WTC11 (cell line): ENCODE data around the gene EIF4E1B. TPM values are rescaled to one million over a fixed set of nuclear protein-coding genes. Genes with fewer than 3 reads are reported as not detected.

Experiments
- ATAC-seq: fragments of 200-7000 bp; cut with Tn5 transposase; 2 replicates; pipeline ENCODE4 v1.10.0; 2021; ENCODE audit warnings: mild to moderate bottlenecking, moderate library complexity
- CTCF ChIA-PET: fragments of 300-600 bp; sonication (Branson Sonifier 250); formaldehyde crosslinking; loops from one replicate; lab custom pipeline; 2021; ENCODE audit warnings: antibody characterized with exemption; lab: Charles Lee
- POLR2A ChIA-PET: fragments of 350-600 bp; sonication (Branson Sonifier 250); formaldehyde crosslinking; loops from one replicate; lab custom pipeline; 2021; ENCODE audit warnings: antibody characterized with exemption; lab: Charles Lee
- DNase-seq: peaks from one replicate; pipeline ENCODE4 v3.0.0; 2021; ENCODE audit warnings: low spot score
- H3K27ac Mint-ChIP-seq: 2 replicates; pipeline ENCODE4 v1.8.0; 2021; ENCODE audit warnings: mixed read lengths
- H3K27me3 Mint-ChIP-seq: 2 replicates; pipeline ENCODE4 v1.8.0; 2021; ENCODE audit warnings: low read depth, mild to moderate bottlenecking, moderate library complexity, mixed read lengths
- H3K36me3 Mint-ChIP-seq: 2 replicates; pipeline ENCODE4 v1.8.0; 2021; ENCODE audit warnings: mixed read lengths
- H3K4me1 Mint-ChIP-seq: 2 replicates; pipeline ENCODE4 v1.8.0; 2022; ENCODE audit warnings: mixed read lengths
- H3K4me3 Mint-ChIP-seq: 2 replicates; pipeline ENCODE4 v1.8.0; 2021; ENCODE audit warnings: mild to moderate bottlenecking, moderate library complexity, mixed read lengths
- H3K9me3 Mint-ChIP-seq: 2 replicates; pipeline ENCODE4 v1.8.0; 2021; ENCODE audit warnings: mixed read lengths
- AR ChIP-seq: fragments of 250-450 bp; sonication (Bioruptor Pico); IDR thresholded peaks from 2 replicates; pipeline ENCODE4 v1.9.0; 2021; ENCODE audit warnings: mild to moderate bottlenecking
- ATF3 ChIP-seq: sonication (generic); formaldehyde crosslinking; conservative IDR thresholded peaks from 2 replicates; pipeline ENCODE4 v1.8.1; 2022; ENCODE audit warnings: mild to moderate bottlenecking, missing genetic modification reagents
- E2F4 ChIP-seq: sonication (generic); formaldehyde crosslinking; IDR thresholded peaks from 2 replicates; pipeline ENCODE4 v1.8.1; 2022; ENCODE audit warnings: low read depth, mild to moderate bottlenecking, moderate library complexity, missing genetic modification reagents, borderline replicate concordance
- ETV6 ChIP-seq: sonication (generic); formaldehyde crosslinking; IDR thresholded peaks from 2 replicates; pipeline ENCODE4 v1.8.1; 2022; ENCODE audit warnings: mild to moderate bottlenecking, missing genetic modification reagents
- GTF2I ChIP-seq: fragments of 250-450 bp; sonication (Bioruptor Pico); conservative IDR thresholded peaks from 2 replicates; pipeline ENCODE4 v1.4.0; 2021; ENCODE audit warnings: mild to moderate bottlenecking
- HMGA2 ChIP-seq: fragments of 250-450 bp; sonication (Bioruptor Pico); IDR thresholded peaks from 2 replicates; pipeline ENCODE4 v1.4.0; 2021; ENCODE audit warnings: mild to moderate bottlenecking, moderate library complexity
- MYBL2 ChIP-seq: sonication (generic); formaldehyde crosslinking; IDR thresholded peaks from 2 replicates; pipeline ENCODE4 v1.8.1; 2023; ENCODE audit warnings: mild to moderate bottlenecking, moderate library complexity, missing genetic modification reagents
- NFYB ChIP-seq: sonication (generic); formaldehyde crosslinking; conservative IDR thresholded peaks from 2 replicates; pipeline ENCODE4 v1.8.0; 2022; ENCODE audit warnings: low read depth, missing genetic modification reagents
- SMAD4 ChIP-seq: sonication (generic); formaldehyde crosslinking; IDR thresholded peaks from 2 replicates; pipeline ENCODE4 v1.8.0; 2022; ENCODE audit warnings: mild to moderate bottlenecking, missing genetic modification reagents
- SP1 ChIP-seq: sonication (generic); formaldehyde crosslinking; conservative IDR thresholded peaks from 2 replicates; pipeline ENCODE4 v1.8.1; 2022; ENCODE audit warnings: missing genetic modification reagents
- STAT6 ChIP-seq: sonication (generic); formaldehyde crosslinking; conservative IDR thresholded peaks from 2 replicates; pipeline ENCODE4 v1.8.1; 2023; ENCODE audit warnings: mild to moderate bottlenecking, low read depth, missing genetic modification reagents, moderate library complexity
- ZBTB21 ChIP-seq: sonication (generic); formaldehyde crosslinking; IDR thresholded peaks from 2 replicates; pipeline ENCODE4 v1.8.1; 2023; ENCODE audit warnings: mild to moderate bottlenecking, missing genetic modification reagents, borderline replicate concordance
- ZNF121 ChIP-seq: sonication (generic); formaldehyde crosslinking; IDR thresholded peaks from 2 replicates; pipeline ENCODE4 v1.8.0; 2023; ENCODE audit warnings: missing genetic modification reagents
- ZNF219 ChIP-seq: sonication (generic); formaldehyde crosslinking; IDR thresholded peaks from 2 replicates; pipeline ENCODE4 v1.8.0; 2023; ENCODE audit warnings: missing genetic modification reagents, mild to moderate bottlenecking, borderline replicate concordance
- ZNF232 ChIP-seq: sonication (generic); formaldehyde crosslinking; IDR thresholded peaks from 2 replicates; pipeline ENCODE4 v1.8.0; 2022; ENCODE audit warnings: mild to moderate bottlenecking, missing genetic modification reagents
- ZNF263 ChIP-seq: sonication (generic); formaldehyde crosslinking; IDR thresholded peaks from 2 replicates; pipeline ENCODE4 v1.8.1; 2022; ENCODE audit warnings: low read depth, mild to moderate bottlenecking, moderate library complexity, missing genetic modification reagents
- total RNA-seq: library from RNA; stranded (reverse); gene quantifications from 3 replicates; pipeline ENCODE4 v1.2.3, GENCODE V29; 2021

The EIF4E1B gene
- total RNA-seq, 1 experiment from 2014 or later, result 0.74 TPM

- POLR2A ChIA-PET, result no interaction called here
- no peak for DNase-seq
- peaks cover 7% of the 10 kb centered on the region for H3K9me3 Mint-ChIP-seq
- peaks cover 36% of the 10 kb centered on the region for H3K4me1 Mint-ChIP-seq
- H3K4me3 Mint-ChIP-seq, result no peak overlapping the region
- peaks cover 34% of the 10 kb centered on the region for H3K27me3 Mint-ChIP-seq
- TF ChIP-seq HMGA2 (CRISPR knock-in tag) (no peak), ZNF232 (CRISPR knock-in tag) (no peak), STAT6 (no peak), ZNF263 (no peak), E2F4 (CRISPR knock-in tag) (no peak), SP1 (no peak)
- ATAC-seq, result no peak
- no peaks in the 10 kb centered on the region for H3K36me3 Mint-ChIP-seq
- no peak overlapping the region for H3K27ac Mint-ChIP-seq
- CTCF ChIA-PET, result interaction anchor here (1.0 kb wide), 1 partner anchor 24 kb away, joined by 3 read pairs; no protein-coding TSS in a partner anchor
Measured at GRCh38 chr5:176636426-176636825, 6.0 kb downstream of the EIF4E1B start.

- no peak for TF ChIP-seq ZNF219 (CRISPR knock-in tag)
- TF ChIP-seq ZNF263, result no peak
- no peak for TF ChIP-seq AR (CRISPR knock-in tag)
- no peak for TF ChIP-seq SMAD4
- TF ChIP-seq GTF2I, result no peak
- TF ChIP-seq ZNF121 (CRISPR knock-in tag), result no peak
- TF ChIP-seq ATF3 (CRISPR knock-in tag), result no peak
- TF ChIP-seq SP1, result no peak
- TF ChIP-seq ETV6 (CRISPR knock-in tag), result no peak
- TF ChIP-seq ZBTB21 (CRISPR knock-in tag), result no peak
- no peak for TF ChIP-seq MYBL2 (CRISPR knock-in tag)
- Mint-ChIP-seq H3K27ac (no peak overlapping the region), H3K4me1 (peaks cover 38% of the 10 kb centered on the region), H3K4me3 (no peak overlapping the region), H3K36me3 (no peaks in the 10 kb centered on the region), H3K9me3 (peaks cover 7% of the 10 kb centered on the region), H3K27me3 (peaks cover 24% of the 10 kb centered on the region)
- ATAC-seq (peak; percentile 30; the same call in 1 of the 2 replicates), DNase-seq (no peak)
- ChIA-PET CTCF (interaction anchor here (1.0 kb wide), 1 partner anchor 190 kb away, joined by 3 read pairs; no protein-coding TSS in a partner anchor), POLR2A (no interaction called here)
Measured at GRCh38 chr5:176637556-176637955, 7.1 kb downstream of the EIF4E1B start.

- H3K4me1 Mint-ChIP-seq, result peaks cover 41% of the 10 kb centered on the region
- CTCF ChIA-PET, result interaction anchor here (1.0 to 1.7 kb wide), 2 partner anchors 22 to 191 kb away, joined by 3 to 6 read pairs; no protein-coding TSS in a partner anchor
- H3K9me3 Mint-ChIP-seq, result peaks cover 7% of the 10 kb centered on the region
- H3K27ac Mint-ChIP-seq, result no peak overlapping the region
- peaks cover 19% of the 10 kb centered on the region for H3K27me3 Mint-ChIP-seq
- H3K4me3 Mint-ChIP-seq, result no peak overlapping the region
- TF ChIP-seq NFYB (CRISPR knock-in tag), result no peak
- 0 out of 2 replicates have a peak, but pooled peaks have one; percentile 26 for TF ChIP-seq GTF2I
- no peak for DNase-seq
- no peaks in the 10 kb centered on the region for H3K36me3 Mint-ChIP-seq
- POLR2A ChIA-PET, result no interaction called here
- ATAC-seq, result no peak
Measured at GRCh38 chr5:176638437-176638836, 8.0 kb downstream of the EIF4E1B start.
